Liver (tissue), 3 donors: Measurements from ENCODE around the gene TSGA10IP.

Source experiments
- FOXA1 ChIP-seq: IDR thresholded peaks from 2 replicates; pipeline ENCODE4 v1.6.1; 2016; ENCODE audit warnings: antibody characterized with exemption
- GABPA ChIP-seq, 2 donors: IDR thresholded peaks in 1 of 2; conservative IDR thresholded peaks in 1 of 2; 2 replicates each; pipeline ENCODE4 v1.6.1; 2016; ENCODE audit warnings: antibody characterized with exemption in 2 of 2, mild to moderate bottlenecking in 1 of 2, moderate library complexity in 1 of 2
- JUND ChIP-seq, 2 donors: IDR thresholded peaks; 2 replicates each; pipeline ENCODE4 v1.6.1; 2016; ENCODE audit warnings: antibody characterized with exemption in 2 of 2
- RAD21 ChIP-seq, 2 donors: IDR thresholded peaks; 2 replicates each; pipeline ENCODE4 v1.6.1; 2016; ENCODE audit warnings: antibody characterized with exemption in 2 of 2, mild to moderate bottlenecking in 2 of 2
- RXRA ChIP-seq, 2 donors: IDR thresholded peaks; 2 replicates each; pipeline ENCODE4 v1.6.1; 2017 to 2018; ENCODE audit warnings: antibody characterized with exemption in 2 of 2, mild to moderate bottlenecking in 1 of 2
- SP1 ChIP-seq: IDR thresholded peaks from 2 replicates; pipeline ENCODE4 v1.6.1; 2018; ENCODE audit warnings: antibody characterized with exemption, mild to moderate bottlenecking
- TAF1 ChIP-seq: conservative IDR thresholded peaks from 2 replicates; pipeline ENCODE4 v1.6.1; 2016; ENCODE audit warnings: antibody characterized with exemption, mild to moderate bottlenecking
- YY1 ChIP-seq: IDR thresholded peaks from 2 replicates; pipeline ENCODE4 v1.6.1; 2016; ENCODE audit warnings: antibody characterized with exemption, mild to moderate bottlenecking
- TF ChIP-seq, protein P1 (sequence below): fragments of 150-350 bp; IDR thresholded peaks from 2 replicates; pipeline ENCODE4 v1.5.1; 2017; ENCODE audit warnings: improper control_type of control experiment, low read depth, low read length; ENCODE audit not compliant: missing input control
- TF ChIP-seq, protein P2 (sequence below): IDR thresholded peaks from 2 replicates; pipeline ENCODE4 v1.6.1; 2016; ENCODE audit warnings: antibody characterized with exemption
- TF ChIP-seq, protein P3 (sequence below): IDR thresholded peaks from 2 replicates; pipeline ENCODE4 v1.6.1; 2016; ENCODE audit warnings: antibody characterized with exemption, mild to moderate bottlenecking
- TF ChIP-seq, protein P4 (sequence below): IDR thresholded peaks from 2 replicates; pipeline ENCODE4 v1.6.1; 2016; ENCODE audit warnings: antibody characterized with exemption
- TF ChIP-seq, protein P5 (sequence below): IDR thresholded peaks from 2 replicates; pipeline ENCODE4 v1.6.1; 2016; ENCODE audit warnings: antibody characterized with exemption
- donor health status: healthy.
- donor health status: healthy.

DNA sequence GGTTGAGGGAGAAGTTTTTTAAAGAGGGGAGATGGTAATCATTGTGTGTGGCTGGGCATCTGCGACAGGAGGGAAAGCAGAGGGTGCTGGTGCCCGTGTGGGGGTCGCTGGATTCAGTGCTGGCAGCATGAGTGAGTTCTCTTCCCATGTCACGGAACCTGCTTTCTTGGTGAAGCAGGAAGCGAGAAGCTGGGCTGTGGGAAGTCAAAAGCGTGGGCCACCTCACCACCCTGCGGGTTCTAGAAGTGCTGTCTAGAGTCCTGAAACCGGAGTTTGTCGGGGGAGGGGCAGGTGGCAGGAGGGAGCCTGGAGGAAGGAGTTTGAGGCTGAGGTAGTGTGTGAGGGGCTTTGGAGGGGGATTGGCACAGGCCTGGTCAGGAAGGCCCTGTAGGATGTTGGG is 30.5 kb downstream of the TSGA10IP start:
- TF ChIP-seq, protein P1, sequence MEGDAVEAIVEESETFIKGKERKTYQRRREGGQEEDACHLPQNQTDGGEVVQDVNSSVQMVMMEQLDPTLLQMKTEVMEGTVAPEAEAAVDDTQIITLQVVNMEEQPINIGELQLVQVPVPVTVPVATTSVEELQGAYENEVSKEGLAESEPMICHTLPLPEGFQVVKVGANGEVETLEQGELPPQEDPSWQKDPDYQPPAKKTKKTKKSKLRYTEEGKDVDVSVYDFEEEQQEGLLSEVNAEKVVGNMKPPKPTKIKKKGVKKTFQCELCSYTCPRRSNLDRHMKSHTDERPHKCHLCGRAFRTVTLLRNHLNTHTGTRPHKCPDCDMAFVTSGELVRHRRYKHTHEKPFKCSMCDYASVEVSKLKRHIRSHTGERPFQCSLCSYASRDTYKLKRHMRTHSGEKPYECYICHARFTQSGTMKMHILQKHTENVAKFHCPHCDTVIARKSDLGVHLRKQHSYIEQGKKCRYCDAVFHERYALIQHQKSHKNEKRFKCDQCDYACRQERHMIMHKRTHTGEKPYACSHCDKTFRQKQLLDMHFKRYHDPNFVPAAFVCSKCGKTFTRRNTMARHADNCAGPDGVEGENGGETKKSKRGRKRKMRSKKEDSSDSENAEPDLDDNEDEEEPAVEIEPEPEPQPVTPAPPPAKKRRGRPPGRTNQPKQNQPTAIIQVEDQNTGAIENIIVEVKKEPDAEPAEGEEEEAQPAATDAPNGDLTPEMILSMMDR, result no peak
- TF ChIP-seq, protein P2, sequence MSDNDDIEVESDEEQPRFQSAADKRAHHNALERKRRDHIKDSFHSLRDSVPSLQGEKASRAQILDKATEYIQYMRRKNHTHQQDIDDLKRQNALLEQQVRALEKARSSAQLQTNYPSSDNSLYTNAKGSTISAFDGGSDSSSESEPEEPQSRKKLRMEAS, result no peak
- TF ChIP-seq RAD21 (IDR thresholded peaks at IDR 0.05) (no peak), GABPA (IDR thresholded peaks at IDR 0.05 in 1 of 2, conservative IDR thresholded peaks at IDR 0.05 in 1 of 2) (no peak), TAF1 (no peak), YY1 (no peak), SP1 (no peak), FOXA1 (no peak), JUND (IDR thresholded peaks at IDR 0.05) (no peak), RXRA (IDR thresholded peaks at IDR 0.05) (no peak)
- TF ChIP-seq, protein P3, sequence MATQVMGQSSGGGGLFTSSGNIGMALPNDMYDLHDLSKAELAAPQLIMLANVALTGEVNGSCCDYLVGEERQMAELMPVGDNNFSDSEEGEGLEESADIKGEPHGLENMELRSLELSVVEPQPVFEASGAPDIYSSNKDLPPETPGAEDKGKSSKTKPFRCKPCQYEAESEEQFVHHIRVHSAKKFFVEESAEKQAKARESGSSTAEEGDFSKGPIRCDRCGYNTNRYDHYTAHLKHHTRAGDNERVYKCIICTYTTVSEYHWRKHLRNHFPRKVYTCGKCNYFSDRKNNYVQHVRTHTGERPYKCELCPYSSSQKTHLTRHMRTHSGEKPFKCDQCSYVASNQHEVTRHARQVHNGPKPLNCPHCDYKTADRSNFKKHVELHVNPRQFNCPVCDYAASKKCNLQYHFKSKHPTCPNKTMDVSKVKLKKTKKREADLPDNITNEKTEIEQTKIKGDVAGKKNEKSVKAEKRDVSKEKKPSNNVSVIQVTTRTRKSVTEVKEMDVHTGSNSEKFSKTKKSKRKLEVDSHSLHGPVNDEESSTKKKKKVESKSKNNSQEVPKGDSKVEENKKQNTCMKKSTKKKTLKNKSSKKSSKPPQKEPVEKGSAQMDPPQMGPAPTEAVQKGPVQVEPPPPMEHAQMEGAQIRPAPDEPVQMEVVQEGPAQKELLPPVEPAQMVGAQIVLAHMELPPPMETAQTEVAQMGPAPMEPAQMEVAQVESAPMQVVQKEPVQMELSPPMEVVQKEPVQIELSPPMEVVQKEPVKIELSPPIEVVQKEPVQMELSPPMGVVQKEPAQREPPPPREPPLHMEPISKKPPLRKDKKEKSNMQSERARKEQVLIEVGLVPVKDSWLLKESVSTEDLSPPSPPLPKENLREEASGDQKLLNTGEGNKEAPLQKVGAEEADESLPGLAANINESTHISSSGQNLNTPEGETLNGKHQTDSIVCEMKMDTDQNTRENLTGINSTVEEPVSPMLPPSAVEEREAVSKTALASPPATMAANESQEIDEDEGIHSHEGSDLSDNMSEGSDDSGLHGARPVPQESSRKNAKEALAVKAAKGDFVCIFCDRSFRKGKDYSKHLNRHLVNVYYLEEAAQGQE, result no peak
- TF ChIP-seq, protein P4, sequence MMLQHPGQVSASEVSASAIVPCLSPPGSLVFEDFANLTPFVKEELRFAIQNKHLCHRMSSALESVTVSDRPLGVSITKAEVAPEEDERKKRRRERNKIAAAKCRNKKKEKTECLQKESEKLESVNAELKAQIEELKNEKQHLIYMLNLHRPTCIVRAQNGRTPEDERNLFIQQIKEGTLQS, result no peak
- TF ChIP-seq, protein P5, sequence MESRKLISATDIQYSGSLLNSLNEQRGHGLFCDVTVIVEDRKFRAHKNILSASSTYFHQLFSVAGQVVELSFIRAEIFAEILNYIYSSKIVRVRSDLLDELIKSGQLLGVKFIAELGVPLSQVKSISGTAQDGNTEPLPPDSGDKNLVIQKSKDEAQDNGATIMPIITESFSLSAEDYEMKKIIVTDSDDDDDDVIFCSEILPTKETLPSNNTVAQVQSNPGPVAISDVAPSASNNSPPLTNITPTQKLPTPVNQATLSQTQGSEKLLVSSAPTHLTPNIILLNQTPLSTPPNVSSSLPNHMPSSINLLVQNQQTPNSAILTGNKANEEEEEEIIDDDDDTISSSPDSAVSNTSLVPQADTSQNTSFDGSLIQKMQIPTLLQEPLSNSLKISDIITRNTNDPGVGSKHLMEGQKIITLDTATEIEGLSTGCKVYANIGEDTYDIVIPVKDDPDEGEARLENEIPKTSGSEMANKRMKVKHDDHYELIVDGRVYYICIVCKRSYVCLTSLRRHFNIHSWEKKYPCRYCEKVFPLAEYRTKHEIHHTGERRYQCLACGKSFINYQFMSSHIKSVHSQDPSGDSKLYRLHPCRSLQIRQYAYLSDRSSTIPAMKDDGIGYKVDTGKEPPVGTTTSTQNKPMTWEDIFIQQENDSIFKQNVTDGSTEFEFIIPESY, result no peak
